H9 (cell line): ENCODE measurements around the gene INSRR. TPM values are rescaled to one million over a fixed set of nuclear protein-coding genes. Genes with fewer than 3 reads are reported as not detected.

Source experiments
- DNase-seq: peaks from one replicate; pipeline ENCODE4 v3.0.0-alpha.2; 2017
- H2AFZ ChIP-seq: one replicate; pipeline ENCODE4 v1.6.1; 2013; ENCODE audit warnings: mild to moderate bottlenecking, low read length, control low read depth, moderate library complexity
- H2AK5ac ChIP-seq: 2 replicates; pipeline ENCODE4 v1.6.1; 2013; ENCODE audit warnings: low read length, control low read depth, mixed read lengths; ENCODE audit not compliant: insufficient read length
- H2BK120ac ChIP-seq: one replicate; pipeline ENCODE4 v1.6.1; 2013; ENCODE audit warnings: low read depth, mild to moderate bottlenecking, low read length, control low read depth, inconsistent platforms; ENCODE audit not compliant: poor library complexity, severe bottlenecking
- H2BK12ac ChIP-seq: 2 replicates; pipeline ENCODE4 v1.6.1; 2013; ENCODE audit warnings: low read length, control low read depth, mixed read lengths, low read depth; ENCODE audit not compliant: insufficient read length
- H2BK15ac ChIP-seq: 2 replicates; pipeline ENCODE4 v1.6.1; 2013; ENCODE audit warnings: low read depth, low read length, control low read depth
- H2BK20ac ChIP-seq: one replicate; pipeline ENCODE4 v1.6.1; 2013; ENCODE audit warnings: low read depth, mild to moderate bottlenecking, low read length, control low read depth, inconsistent platforms; ENCODE audit not compliant: poor library complexity, severe bottlenecking
- H2BK5ac ChIP-seq: 2 replicates; pipeline ENCODE4 v1.6.1; 2013; ENCODE audit warnings: low read length, control low read depth, mixed read lengths; ENCODE audit not compliant: insufficient read length
- H3K14ac ChIP-seq: 2 replicates; pipeline ENCODE4 v1.6.1; 2013; ENCODE audit warnings: low read length, control low read depth; ENCODE audit not compliant: insufficient read depth
- H3K18ac ChIP-seq: 2 replicates; pipeline ENCODE4 v1.6.1; 2013; ENCODE audit warnings: low read depth, mild to moderate bottlenecking, mixed read lengths, low read length, control low read depth; ENCODE audit not compliant: insufficient read length
- H3K23ac ChIP-seq: 2 replicates; pipeline ENCODE4 v1.6.1; 2013; ENCODE audit warnings: low read length, control low read depth, mixed read lengths, low read depth; ENCODE audit not compliant: insufficient read length
- H3K23me2 ChIP-seq: 2 replicates; pipeline ENCODE4 v1.6.1; 2013; ENCODE audit warnings: low read depth, mild to moderate bottlenecking, mixed read lengths, low read length, control low read depth; ENCODE audit not compliant: insufficient read length, poor library complexity, severe bottlenecking
- H3K27ac ChIP-seq: 2 replicates; pipeline ENCODE4 v1.5.1; 2013; ENCODE audit warnings: low read length, control low read depth, mixed read lengths, low read depth; ENCODE audit not compliant: insufficient read length
- H3K27me3 ChIP-seq: 2 replicates; pipeline ENCODE4 v1.6.1; 2013; ENCODE audit warnings: low read length, control low read depth, inconsistent platforms; ENCODE audit not compliant: insufficient read depth
- H3K4ac ChIP-seq: 2 replicates; pipeline ENCODE4 v1.6.1; 2013; ENCODE audit warnings: low read depth, mild to moderate bottlenecking, control low read depth, inconsistent platforms, low read length, moderate library complexity
- H3K4me1 ChIP-seq: 2 replicates; pipeline ENCODE4 v1.6.1; 2013; ENCODE audit warnings: low read length, control low read depth, inconsistent platforms; ENCODE audit not compliant: insufficient read depth
- H3K4me2 ChIP-seq: 2 replicates; pipeline ENCODE4 v1.6.1; 2013; ENCODE audit warnings: low read length, control low read depth, mixed read lengths; ENCODE audit not compliant: insufficient read length, insufficient read depth
- H3K56ac ChIP-seq: 2 replicates; pipeline ENCODE4 v1.6.1; 2013; ENCODE audit warnings: low read depth, mild to moderate bottlenecking, mixed read lengths, low read length, control low read depth; ENCODE audit not compliant: insufficient read length
- H3K79me1 ChIP-seq: 2 replicates; pipeline ENCODE4 v1.6.1; 2013; ENCODE audit warnings: low read depth, mild to moderate bottlenecking, moderate library complexity, low read length, control low read depth, inconsistent platforms; ENCODE audit not compliant: insufficient read depth, poor library complexity, severe bottlenecking
- H3K79me2 ChIP-seq: 2 replicates; pipeline ENCODE4 v1.6.1; 2013; ENCODE audit warnings: low read length, control low read depth, inconsistent platforms; ENCODE audit not compliant: insufficient read depth
- H3K9ac ChIP-seq: 2 replicates; pipeline ENCODE4 v1.6.1; 2013; ENCODE audit warnings: low read length, control low read depth, mixed read lengths; ENCODE audit not compliant: insufficient read length; ENCODE audit errors: extremely low read depth
- H3K9me3 ChIP-seq: one replicate; pipeline ENCODE4 v1.6.1; 2013; ENCODE audit warnings: low read depth, low read length, inconsistent platforms; ENCODE audit not compliant: control insufficient read depth
- H3T11ph ChIP-seq: one replicate; pipeline ENCODE4 v1.6.1; 2013; ENCODE audit warnings: mild to moderate bottlenecking, low read length, control low read depth, inconsistent platforms
- H4K20me1 ChIP-seq: one replicate; pipeline ENCODE4 v1.6.1; 2013; ENCODE audit not compliant: control insufficient read depth, insufficient read length, insufficient read depth
- H4K5ac ChIP-seq: 2 replicates; pipeline ENCODE4 v1.6.1; 2013; ENCODE audit warnings: low read depth, mild to moderate bottlenecking, mixed read lengths, low read length, control low read depth; ENCODE audit not compliant: insufficient read length
- H4K8ac ChIP-seq: replicated peaks from 2 replicates; pipeline ENCODE4 v1.6.1; 2013; ENCODE audit warnings: low read length, control low read depth, mixed read lengths, low read depth; ENCODE audit not compliant: insufficient read length
- H4K91ac ChIP-seq: 2 replicates; pipeline ENCODE4 v1.6.1; 2013; ENCODE audit warnings: low read depth, mild to moderate bottlenecking, moderate library complexity, mixed read lengths, low read length, control low read depth; ENCODE audit not compliant: insufficient read length
- H3K27ac Mint-ChIP-seq, 3 experiments: 2 replicates in 2 of 3; 3 replicates in 1 of 3; pipeline ENCODE4 v1.8.0; 2020 to 2021; ENCODE audit warnings: mixed read lengths in 3 of 3, mild to moderate bottlenecking in 1 of 3, moderate library complexity in 1 of 3
- H3K27me3 Mint-ChIP-seq: 2 replicates; pipeline ENCODE4 v1.8.0; 2021; ENCODE audit warnings: low read depth, mild to moderate bottlenecking, moderate library complexity, mixed read lengths
- H3K36me3 Mint-ChIP-seq, 3 experiments: 2 replicates in 2 of 3; 3 replicates in 1 of 3; pipeline ENCODE4 v1.8.0; 2020 to 2021; ENCODE audit warnings: low read depth in 3 of 3, mixed read lengths in 3 of 3; ENCODE audit not compliant: insufficient read depth in 1 of 3
- H3K4me1 Mint-ChIP-seq, 2 experiments: 2 replicates each; pipeline ENCODE4 v1.8.0; 2020; ENCODE audit warnings: mixed read lengths in 2 of 2
- H3K4me3 Mint-ChIP-seq, 2 experiments: 2 replicates in 1 of 2; 3 replicates in 1 of 2; pipeline ENCODE4 v1.8.0; 2020 to 2021; ENCODE audit warnings: mild to moderate bottlenecking in 2 of 2, mixed read lengths in 2 of 2, moderate library complexity in 1 of 2
- H3K9me3 Mint-ChIP-seq, 2 experiments: 2 replicates in 1 of 2; 3 replicates in 1 of 2; pipeline ENCODE4 v1.8.0; 2020; ENCODE audit warnings: mild to moderate bottlenecking in 2 of 2, mixed read lengths in 2 of 2, moderate library complexity in 1 of 2
- CTCF ChIP-seq: fragments of 200-600 bp; sonication (generic); conservative IDR thresholded peaks from 3 replicates; pipeline ENCODE4 v1.8.0; 2021; ENCODE audit warnings: antibody characterized with exemption, mild to moderate bottlenecking
- WGBS: extraction: QIAGEN DNeasy Blood & Tissue Kit; methylation state at CpG from one replicate; pipeline ENCODE4 v1.1.7; 2013; ENCODE audit warnings: missing lambda C conversion rate, low lambda C conversion rate, mixed read lengths; ENCODE audit not compliant: insufficient read length; ENCODE audit errors: extremely low coverage; 5-methylcytosine and 5-hydroxymethylcytosine counted together
- total RNA-seq: library from RNA; stranded (reverse); gene quantifications from 2 replicates; pipeline ENCODE4 v1.2.1, GENCODE V29; 2021

INSRR gene
- total RNA-seq, 1 experiment from 2014 or later, result not detected

GRCh38 chr1:156877433-156878170, 18.7 kb upstream of the INSRR start:
- Histone ChIP-seq H3K79me1 (no peaks in the 10 kb centered on the region), H3K18ac (no peak overlapping the region), H2AFZ (no peak overlapping the region), H3K23me2 (no peaks in the 10 kb centered on the region), H4K8ac (no peak overlapping the region), H3K4me1 (no peaks in the 10 kb centered on the region), H3K23ac (no peak overlapping the region), H3K56ac (no peak overlapping the region), H2BK5ac (no peak overlapping the region), H3K9ac (no peak overlapping the region), H3K79me2 (no peaks in the 10 kb centered on the region), H3K4ac (no peak overlapping the region), H3K27me3 (no peaks in the 10 kb centered on the region; the same call in 1 of the 2 replicates), H3K27ac (no peak overlapping the region), H3K14ac (no peak overlapping the region), H2AK5ac (no peak overlapping the region), H3T11ph (no peak overlapping the region), H4K20me1 (no peaks in the 10 kb centered on the region), H3K4me2 (no peak overlapping the region), H4K5ac (no peak overlapping the region), H2BK20ac (no peak overlapping the region), H3K9me3 (no peaks in the 10 kb centered on the region), H2BK12ac (no peak overlapping the region), H2BK15ac (no peak overlapping the region), H2BK120ac (no peak overlapping the region), H4K91ac (no peak overlapping the region)
- Mint-ChIP-seq H3K4me1 (peaks cover 6 to 30% of the 10 kb centered on the region in 2 experiments), H3K9me3 (no peaks in the 10 kb centered on the region; a peak in 1 of 5 replicates), H3K4me3 (no peak overlapping the region), H3K36me3 (no peaks in the 10 kb centered on the region), H3K27me3 (peaks cover 63% of the 10 kb centered on the region), H3K27ac (no peak overlapping the region)
- no CpG with 5 or more reads among the region's 5 CpGs for WGBS
- no peak for DNase-seq
- TF ChIP-seq CTCF, result no peak
